ENCODE measurements around the gene MARCHF5. TPM values are rescaled to one million over a fixed set of nuclear protein-coding genes. Genes with fewer than 3 reads are reported as not detected.

The MARCHF5 gene
- total RNA-seq, 1 donor from 2014 or later, result 66.1 TPM

DNA sequence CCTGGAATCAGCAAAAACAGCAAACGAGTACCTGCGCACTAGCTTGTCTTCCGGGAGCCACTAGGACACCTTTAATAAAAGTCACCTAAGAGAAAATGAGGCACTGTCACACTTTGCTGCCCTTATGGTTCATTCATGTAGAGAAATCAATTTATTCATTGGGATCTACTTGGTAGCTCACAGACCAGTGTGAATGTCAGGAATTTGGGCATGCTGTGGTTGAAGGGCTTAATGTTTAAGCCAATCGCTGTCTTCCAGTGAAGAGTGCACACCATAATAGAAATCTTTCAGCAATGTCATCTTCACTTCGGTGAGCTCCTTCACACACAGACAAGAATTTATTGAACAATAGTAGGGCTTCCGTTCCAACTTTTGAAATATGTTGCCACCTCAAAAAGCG is 65.1 kb downstream of the MARCHF5 start:
- Mint-ChIP-seq H3K9me3 (peaks cover 21% of the 10 kb centered on the region), H3K27ac (no peak overlapping the region), H3K27me3 (ENCODE audit: low read depth) (peaks cover 2% of the 10 kb centered on the region), H3K4me3 (no peak overlapping the region), H3K36me3 (no peaks in the 10 kb centered on the region), H3K4me1 (no peaks in the 10 kb centered on the region)
- TF ChIP-seq, protein P1, sequence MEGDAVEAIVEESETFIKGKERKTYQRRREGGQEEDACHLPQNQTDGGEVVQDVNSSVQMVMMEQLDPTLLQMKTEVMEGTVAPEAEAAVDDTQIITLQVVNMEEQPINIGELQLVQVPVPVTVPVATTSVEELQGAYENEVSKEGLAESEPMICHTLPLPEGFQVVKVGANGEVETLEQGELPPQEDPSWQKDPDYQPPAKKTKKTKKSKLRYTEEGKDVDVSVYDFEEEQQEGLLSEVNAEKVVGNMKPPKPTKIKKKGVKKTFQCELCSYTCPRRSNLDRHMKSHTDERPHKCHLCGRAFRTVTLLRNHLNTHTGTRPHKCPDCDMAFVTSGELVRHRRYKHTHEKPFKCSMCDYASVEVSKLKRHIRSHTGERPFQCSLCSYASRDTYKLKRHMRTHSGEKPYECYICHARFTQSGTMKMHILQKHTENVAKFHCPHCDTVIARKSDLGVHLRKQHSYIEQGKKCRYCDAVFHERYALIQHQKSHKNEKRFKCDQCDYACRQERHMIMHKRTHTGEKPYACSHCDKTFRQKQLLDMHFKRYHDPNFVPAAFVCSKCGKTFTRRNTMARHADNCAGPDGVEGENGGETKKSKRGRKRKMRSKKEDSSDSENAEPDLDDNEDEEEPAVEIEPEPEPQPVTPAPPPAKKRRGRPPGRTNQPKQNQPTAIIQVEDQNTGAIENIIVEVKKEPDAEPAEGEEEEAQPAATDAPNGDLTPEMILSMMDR (IDR thresholded peaks at IDR 0.05; ENCODE audit: unreplicated experiment), result no peak
- DNase-seq (ENCODE audit: low spot score in 2 of 2, unreplicated experiment in 2 of 2), result no peak

DNA sequence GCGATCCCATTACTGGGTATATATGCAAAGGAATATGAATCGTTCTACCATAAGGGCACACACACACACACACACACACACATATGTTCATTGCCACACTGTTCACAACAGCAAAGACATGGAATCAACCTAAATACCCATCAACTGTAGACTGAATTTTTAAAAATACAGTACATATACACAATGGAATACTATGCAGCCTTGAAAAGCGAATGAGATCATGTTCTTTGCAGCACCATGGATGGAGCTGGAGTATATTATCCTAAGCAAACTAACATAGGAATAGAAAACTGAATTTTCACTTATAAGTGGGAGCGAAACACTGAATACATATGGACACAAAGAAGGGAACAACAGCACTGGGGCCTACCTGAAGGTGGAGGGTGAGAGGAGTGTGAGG is 72.5 kb downstream of the MARCHF5 start:
- Mint-ChIP-seq H3K4me1 (no peaks in the 10 kb centered on the region), H3K36me3 (no peaks in the 10 kb centered on the region), H3K9me3 (peaks cover 16% of the 10 kb centered on the region), H3K27me3 (ENCODE audit: low read depth) (peaks cover 3% of the 10 kb centered on the region), H3K27ac (no peak overlapping the region), H3K4me3 (no peak overlapping the region)
- TF ChIP-seq, protein P1 (IDR thresholded peaks at IDR 0.05; ENCODE audit: unreplicated experiment), result no peak
- no peak for DNase-seq (ENCODE audit: low spot score in 2 of 2, unreplicated experiment in 2 of 2)

DNA sequence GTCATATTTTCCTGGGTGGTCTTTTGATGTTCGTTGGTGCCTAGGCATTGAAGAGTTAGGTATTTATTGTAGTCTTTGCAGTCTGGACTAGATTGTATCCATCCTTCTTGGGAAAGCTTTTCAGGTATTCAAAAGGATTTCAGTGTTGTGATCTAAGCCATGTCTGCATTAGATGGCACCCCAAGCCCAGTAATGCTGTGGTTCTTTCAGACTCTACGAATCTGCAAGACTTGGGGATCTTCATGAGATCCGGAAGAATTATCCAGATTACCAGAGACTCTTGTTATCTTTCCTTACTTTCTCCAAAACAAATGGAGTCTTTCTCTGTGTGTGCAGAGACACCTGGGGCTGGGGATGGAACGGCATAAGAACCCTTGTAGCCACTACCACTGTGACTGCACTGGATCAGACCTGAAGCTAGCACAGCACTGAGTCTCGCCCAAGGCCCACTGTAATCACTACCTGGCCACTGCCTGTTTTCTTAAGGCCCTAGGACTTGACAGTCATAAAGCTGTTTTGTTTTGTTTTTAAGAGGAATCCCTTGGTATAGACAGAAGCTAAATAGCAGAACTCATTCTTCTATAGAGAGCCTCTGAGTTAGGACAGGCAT is 75.5 kb downstream of the MARCHF5 start:
- Mint-ChIP-seq H3K27ac (no peak overlapping the region), H3K4me1 (no peaks in the 10 kb centered on the region)
- no peak for DNase-seq (ENCODE audit: low spot score in 2 of 2, unreplicated experiment in 2 of 2)

DNA sequence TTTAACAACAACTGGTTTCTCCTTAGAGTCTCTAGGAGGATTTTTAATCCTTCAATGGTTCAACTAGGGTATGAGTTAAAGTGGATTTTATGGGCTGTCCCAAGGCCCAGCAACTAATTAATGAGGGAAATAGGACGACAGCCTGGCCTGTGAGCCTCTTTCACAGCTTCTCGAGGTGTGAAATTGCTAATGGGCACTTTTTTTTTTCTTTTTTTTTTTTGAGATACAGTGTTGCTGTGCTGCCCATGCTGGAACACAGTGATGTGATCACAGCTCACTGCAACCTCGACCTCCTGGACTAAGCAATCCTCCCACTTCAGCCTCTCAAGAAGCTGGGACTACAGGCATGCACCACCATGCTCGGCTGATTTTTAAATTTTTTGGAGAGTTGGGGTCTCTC is 87.0 kb downstream of the MARCHF5 start:
- H3K27me3 Mint-ChIP-seq (ENCODE audit: low read depth), result peaks cover 6% of the 10 kb centered on the region
- H3K4me3 Mint-ChIP-seq, result no peak overlapping the region
- TF ChIP-seq, protein P1 (IDR thresholded peaks at IDR 0.05; ENCODE audit: unreplicated experiment), result no peak
- no peaks in the 10 kb centered on the region for H3K36me3 Mint-ChIP-seq
- DNase-seq (ENCODE audit: low spot score in 2 of 2, unreplicated experiment in 2 of 2), result no peak
- no peak overlapping the region for H3K27ac Mint-ChIP-seq
- no peaks in the 10 kb centered on the region for H3K4me1 Mint-ChIP-seq
- H3K9me3 Mint-ChIP-seq, result no peaks in the 10 kb centered on the region

More for the DNA sequence above, 75.5 kb downstream of the MARCHF5 start:
- Mint-ChIP-seq H3K36me3 (no peaks in the 10 kb centered on the region), H3K4me3 (no peak overlapping the region), H3K9me3 (peaks cover 4% of the 10 kb centered on the region), H3K27me3 (ENCODE audit: low read depth) (peaks cover 1% of the 10 kb centered on the region)
- TF ChIP-seq, protein P1 (IDR thresholded peaks at IDR 0.05; ENCODE audit: unreplicated experiment), result no peak

DNA sequence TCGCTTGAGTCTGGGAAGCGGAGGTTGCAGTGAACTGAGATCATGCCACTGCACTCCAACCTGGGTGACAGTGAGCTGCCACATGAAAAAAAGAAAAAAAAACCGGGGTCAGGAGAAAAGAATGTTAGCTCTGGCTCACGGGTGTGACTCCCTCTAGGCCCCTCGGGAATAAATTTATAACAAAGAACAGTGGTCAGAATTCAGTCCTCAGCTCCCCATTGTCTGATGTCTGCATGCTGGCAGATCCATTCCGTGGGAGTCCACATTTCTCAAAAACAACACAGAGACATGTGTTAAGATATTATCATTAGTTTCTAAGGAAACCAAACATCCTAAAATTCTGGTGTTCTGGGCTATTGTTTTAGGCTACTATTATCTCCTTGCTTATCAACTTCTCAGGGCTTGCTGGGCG is 90.6 kb downstream of the MARCHF5 start:
- no peaks in the 10 kb centered on the region for H3K9me3 Mint-ChIP-seq
- DNase-seq (ENCODE audit: low spot score in 2 of 2, unreplicated experiment in 2 of 2), result no peak
- TF ChIP-seq, protein P1 (IDR thresholded peaks at IDR 0.05; ENCODE audit: unreplicated experiment), result no peak
- H3K27me3 Mint-ChIP-seq (ENCODE audit: low read depth), result peaks cover 6% of the 10 kb centered on the region
- no peak overlapping the region for H3K27ac Mint-ChIP-seq
- H3K4me1 Mint-ChIP-seq, result no peaks in the 10 kb centered on the region
- no peaks in the 10 kb centered on the region for H3K36me3 Mint-ChIP-seq
- H3K4me3 Mint-ChIP-seq, result no peak overlapping the region

DNA sequence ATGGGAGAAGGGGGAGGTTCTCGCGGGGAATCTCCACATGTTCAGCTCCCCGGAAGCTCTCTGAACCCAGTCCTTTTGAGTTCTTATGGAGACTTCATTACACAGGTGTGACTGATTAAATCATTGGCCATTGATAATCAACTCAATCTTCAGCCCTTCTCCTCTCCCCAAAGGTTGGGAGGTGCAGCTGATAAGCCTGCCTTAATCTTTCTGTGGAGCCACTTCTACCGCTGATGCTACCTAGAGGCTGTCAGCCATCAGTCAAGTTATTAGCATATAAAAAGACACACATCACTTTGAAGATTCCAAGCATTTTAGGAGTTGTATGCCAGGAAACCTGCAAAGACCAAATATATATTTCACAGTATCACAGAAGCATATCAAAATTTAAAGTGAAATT is 91.7 kb downstream of the MARCHF5 start:
- H3K4me1 Mint-ChIP-seq, result no peaks in the 10 kb centered on the region
- no peak overlapping the region for H3K4me3 Mint-ChIP-seq
- H3K9me3 Mint-ChIP-seq, result no peaks in the 10 kb centered on the region
- TF ChIP-seq, protein P1 (IDR thresholded peaks at IDR 0.05; ENCODE audit: unreplicated experiment), result no peak
- H3K27ac Mint-ChIP-seq, result no peak overlapping the region
- no peak for DNase-seq (ENCODE audit: low spot score in 2 of 2, unreplicated experiment in 2 of 2)
- no peaks in the 10 kb centered on the region for H3K36me3 Mint-ChIP-seq
- peaks cover 6% of the 10 kb centered on the region for H3K27me3 Mint-ChIP-seq (ENCODE audit: low read depth)
